ENCODE data around the gene ABI2.
A peak's percentile ranks its signal among the peaks of the same experiment; 100 is the strongest.
"Not testable (repeated sequence)": the region's sequence is repeated elsewhere in the genome, so short reads cannot be mapped to it uniquely, and the experiment has no call there.

ABI2 gene

DNA sequence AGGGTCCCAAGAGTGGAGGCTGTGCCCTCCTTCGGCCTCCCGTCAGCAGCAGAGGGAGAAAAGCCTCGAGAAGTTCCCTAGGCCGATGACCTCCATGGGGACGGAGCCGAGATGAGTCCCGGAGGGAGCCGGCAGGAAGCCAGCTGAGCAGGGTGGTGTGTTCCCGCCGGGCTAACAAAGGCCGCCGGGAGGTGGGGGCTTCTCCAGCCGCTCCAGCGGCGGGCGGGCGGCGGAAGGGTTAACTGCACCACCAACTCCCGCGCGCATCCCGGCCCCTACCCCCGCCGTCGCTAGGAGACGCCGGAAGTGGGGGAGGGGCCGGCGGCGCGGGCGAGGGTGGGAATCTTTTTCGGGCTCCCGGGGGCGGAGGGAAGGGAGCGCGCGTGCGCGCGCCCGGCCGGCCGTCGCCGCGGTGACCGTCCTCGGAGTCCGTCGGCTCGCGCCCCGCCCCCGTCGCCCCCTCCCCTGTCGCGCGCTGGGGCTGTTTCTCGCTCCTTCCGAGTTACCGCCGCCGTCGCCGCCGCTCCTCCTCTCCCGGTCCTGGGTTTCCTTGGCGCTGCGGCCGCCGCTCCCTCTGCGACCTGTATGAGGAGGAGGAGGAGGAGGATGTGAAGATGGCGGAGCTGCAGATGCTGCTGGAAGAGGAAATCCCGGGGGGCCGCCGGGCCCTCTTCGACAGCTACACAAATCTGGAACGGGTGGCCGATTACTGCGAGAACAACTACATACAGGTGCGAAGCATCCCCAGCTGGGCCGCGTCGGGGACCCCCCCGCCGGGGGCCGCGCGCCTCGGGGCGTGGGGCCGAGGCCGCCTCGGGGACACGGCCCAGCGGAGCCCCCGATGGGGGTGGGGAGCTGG, at the start of gene ABI2:
TSS of gene ABI2 (plus strand) at position 494 of the 859 bp plus-strand sequence. CDS start at position 615, 121 bp downstream.
- DNase-seq, result peak; percentile 98

DNA sequence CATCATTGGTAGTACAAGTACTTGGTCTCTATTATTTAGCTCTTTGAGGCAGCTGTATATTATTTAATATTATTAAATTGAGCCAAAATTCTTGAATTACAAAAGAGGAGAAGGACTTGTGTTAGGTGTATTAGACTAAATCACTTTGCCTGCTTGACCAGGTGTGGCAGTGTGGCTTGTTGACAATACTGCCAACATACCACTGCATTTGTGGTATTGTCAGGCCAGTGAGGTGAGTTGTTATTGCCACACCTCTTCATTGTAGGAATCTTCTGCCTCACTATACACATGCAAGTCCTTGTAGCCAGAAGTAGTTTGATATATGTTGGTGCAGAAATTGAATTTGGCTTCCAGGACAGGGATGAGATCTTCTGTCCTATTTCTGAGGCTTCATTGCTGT, 48.9 kb upstream of the ABI2 start:
- no peak for DNase-seq

- DNase-seq, result peak; percentile 11
These were observed 47.6 kb upstream of the ABI2 start for GRCh38 chr2:203280428-203281064.

- no peak for DNase-seq
These were observed 46.1 kb upstream of the ABI2 start for GRCh38 chr2:203282101-203282500.

DNA sequence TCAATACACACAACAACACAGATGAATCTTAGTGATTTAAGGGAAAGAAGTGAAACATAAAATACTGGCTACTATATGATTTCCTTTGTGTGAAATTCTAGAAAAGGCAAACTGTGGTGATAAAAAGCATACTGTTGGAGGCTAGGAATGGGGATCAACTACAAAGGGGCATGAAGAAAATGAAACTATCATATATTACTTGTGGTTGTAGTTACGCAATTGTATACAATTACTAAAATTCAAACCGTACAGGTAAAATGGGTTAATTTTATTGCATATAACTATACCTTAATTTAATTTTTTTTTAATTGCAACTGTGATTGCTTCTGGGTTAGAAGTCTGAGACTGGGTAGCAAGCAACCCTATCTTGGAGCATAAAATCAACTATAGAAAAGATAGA, 41.7 kb upstream of the ABI2 start:
- no peak for DNase-seq

- DNase-seq, result no peak
These were observed 26.5 kb upstream of the ABI2 start for GRCh38 chr2:203301667-203302066.

DNA sequence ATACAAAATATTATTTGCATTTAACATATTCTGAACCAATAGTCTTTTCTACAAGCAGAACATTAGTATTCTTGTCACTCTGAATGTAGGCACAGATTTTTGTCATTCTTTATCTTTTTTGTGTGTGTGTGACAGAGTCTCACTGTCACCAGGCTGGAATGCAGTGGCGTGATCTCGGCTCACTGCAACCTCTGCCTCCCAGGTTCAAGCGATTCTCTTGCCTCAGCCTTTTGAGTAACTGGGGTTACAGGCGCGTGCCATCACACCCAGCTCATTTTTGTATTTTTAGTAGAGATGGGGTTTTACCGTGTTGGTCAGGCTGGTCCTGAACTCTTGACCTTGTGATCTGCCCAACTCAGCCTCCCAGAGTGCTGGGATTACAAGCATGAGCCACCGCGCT, 25.6 kb upstream of the ABI2 start:
- not testable (repeated sequence) for DNase-seq

DNA sequence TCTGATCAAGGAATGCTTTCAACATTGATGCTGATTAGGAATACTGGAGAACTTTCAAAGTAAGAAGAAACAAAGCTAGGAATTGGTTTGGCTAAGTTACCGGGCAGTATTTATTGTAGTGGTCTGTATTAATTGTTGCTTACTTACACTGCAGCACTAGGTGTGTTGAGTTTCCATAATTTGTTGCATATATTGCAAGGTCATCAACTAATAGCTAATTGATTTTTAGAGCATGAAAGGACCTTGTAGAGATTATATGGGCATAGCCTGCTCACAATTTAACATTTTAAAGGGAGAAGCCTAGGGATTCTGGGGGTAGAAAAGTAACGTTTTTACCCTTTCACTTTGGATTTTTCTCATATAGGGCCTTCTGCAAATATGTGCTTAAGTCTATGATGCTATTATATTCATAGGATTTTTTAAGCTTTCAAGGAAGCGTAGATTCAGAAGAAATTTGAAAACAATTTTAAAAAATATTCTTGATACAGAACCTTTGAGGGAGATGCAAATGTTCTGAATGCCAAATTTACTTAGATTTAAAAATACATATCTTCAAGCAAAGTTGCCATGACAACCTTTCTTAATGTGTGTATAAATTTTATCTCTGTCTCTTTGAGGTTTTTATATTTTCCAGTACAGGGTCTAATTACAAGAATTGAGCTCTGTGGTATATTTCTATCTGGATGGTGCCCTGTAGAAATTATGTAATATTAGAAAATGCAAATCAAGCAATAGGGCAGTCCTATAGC, 17.3 kb upstream of the ABI2 start:
- no peak for DNase-seq

DNA sequence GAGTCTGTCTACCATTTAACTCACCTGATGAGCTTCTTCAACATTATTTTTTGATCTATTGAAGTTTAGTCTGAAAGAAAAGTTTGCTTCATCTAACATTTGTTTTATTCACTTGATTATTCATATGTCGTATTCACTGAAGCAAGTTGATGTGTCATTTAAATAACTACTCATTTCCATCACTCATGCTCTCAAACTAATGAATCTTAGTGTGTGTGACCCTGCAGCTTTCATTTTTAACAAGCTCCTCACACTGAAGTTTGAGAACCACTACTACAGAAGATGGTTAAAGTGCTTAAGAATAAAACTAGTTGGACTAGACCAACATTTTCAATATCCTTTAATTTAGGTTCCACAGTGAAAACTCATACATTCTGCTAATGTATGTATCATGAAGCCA, 1.8 kb upstream of the ABI2 start:
- DNase-seq, result peak; percentile 12

DNA sequence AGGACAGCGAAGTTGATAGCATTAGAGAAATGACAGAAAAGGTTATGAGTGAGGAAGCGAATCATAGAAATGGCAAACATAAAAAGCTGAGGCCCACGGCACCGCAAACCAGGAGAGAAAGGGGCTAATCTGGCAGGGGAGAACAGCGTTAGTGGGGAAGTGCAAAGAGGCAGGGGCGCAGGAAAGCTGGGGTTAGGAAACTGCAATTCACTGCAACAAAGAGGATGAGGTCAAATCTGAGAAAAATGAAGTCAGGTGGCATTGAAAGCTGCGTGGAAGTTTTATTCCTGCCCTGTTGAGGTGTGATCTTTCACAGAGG, 653 bp upstream of the ABI2 start:
- DNase-seq, result no peak

- DNase-seq, result peak; percentile 77
These were observed 756 bp downstream of the ABI2 start for GRCh38 chr2:203328760-203329540.

GRCh38 chr2:203330434-203330833, 2.2 kb downstream of the ABI2 start:
- DNase-seq, result peak; percentile 6

- DNase-seq, result no peak
These were observed 10.1 kb downstream of the ABI2 start for GRCh38 chr2:203338322-203338721.

- peak; percentile 13 for DNase-seq
These were observed 12.7 kb downstream of the ABI2 start for GRCh38 chr2:203340791-203341487.

GRCh38 chr2:203341741-203342310, 13.6 kb downstream of the ABI2 start:
- no peak for DNase-seq

GRCh38 chr2:203342374-203342773, 14.2 kb downstream of the ABI2 start:
- DNase-seq, result not testable (repeated sequence)

DNA sequence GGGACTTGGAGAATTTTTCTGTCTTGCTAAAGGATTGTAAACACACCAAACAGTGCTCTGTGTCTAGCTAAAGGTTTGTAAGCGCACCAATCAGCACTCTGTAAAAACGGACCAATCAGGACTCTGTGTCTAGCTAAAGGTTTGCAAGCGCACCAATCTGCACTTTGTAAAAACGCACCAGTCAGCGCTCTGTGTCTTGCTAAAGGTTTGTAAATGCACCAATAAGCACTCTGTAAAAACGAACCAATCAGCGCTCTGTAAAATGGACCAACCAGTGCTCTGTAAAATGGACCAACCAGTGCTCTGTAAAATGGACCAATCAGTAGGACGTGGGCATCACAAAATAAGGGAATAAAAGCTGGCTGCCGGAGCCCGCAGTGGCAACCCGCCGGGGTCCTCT, 16.5 kb downstream of the ABI2 start:
- DNase-seq, result no peak

DNA sequence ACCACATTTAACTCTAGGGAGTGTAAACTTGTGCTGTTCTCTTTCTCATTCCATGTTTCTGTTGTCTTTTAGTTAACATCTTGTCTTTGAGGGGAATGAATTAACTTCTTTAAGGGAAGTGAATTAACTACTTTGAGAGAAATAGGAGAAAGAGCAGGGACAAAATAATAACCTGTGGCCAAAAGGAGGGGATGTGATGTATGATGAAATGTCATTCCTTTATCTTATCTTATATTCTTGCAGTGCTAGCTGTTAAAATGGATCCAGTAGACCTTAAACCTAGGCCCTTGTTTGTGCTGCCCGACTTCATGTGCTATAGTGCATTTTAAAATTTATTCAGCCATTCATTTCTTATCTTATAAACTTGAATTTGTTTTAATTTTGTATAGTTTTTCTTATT, 18.4 kb downstream of the ABI2 start:
- DNase-seq, result no peak

- no peak for DNase-seq
These were observed 19.2 kb downstream of the ABI2 start for GRCh38 chr2:203347375-203347774.

- no peak for DNase-seq
These were observed 24.5 kb downstream of the ABI2 start for GRCh38 chr2:203352604-203353255.

- no peak for DNase-seq
These were observed 26.8 kb downstream of the ABI2 start for GRCh38 chr2:203354966-203355365.
